Colonic mucosa (tissue), 4 donors: ENCODE measurements around the gene TRMT44. TPM values are rescaled to one million over a fixed set of nuclear protein-coding genes. Genes with fewer than 3 reads are reported as not detected.
"Not testable (repeated sequence)": the region's sequence is repeated elsewhere in the genome, so short reads cannot be mapped to it uniquely, and the experiment has no call there.

Source experiments
- DNase-seq: peaks from one replicate; pipeline ENCODE4 v3.0.0-alpha.2; 2020
- H3K27ac ChIP-seq: fragments of 200-600 bp; one replicate; pipeline ENCODE4 v1.8.0; 2021
- H3K27me3 ChIP-seq: fragments of 200-600 bp; one replicate; pipeline ENCODE4 v1.8.0; 2021
- H3K36me3 ChIP-seq: fragments of 200-600 bp; one replicate; pipeline ENCODE4 v1.8.0; 2021
- H3K4me1 ChIP-seq: fragments of 200-600 bp; one replicate; pipeline ENCODE4 v1.8.0; 2021; ENCODE audit warnings: mild to moderate bottlenecking
- H3K4me3 ChIP-seq: fragments of 200-600 bp; one replicate; pipeline ENCODE4 v1.8.0; 2021
- H3K9ac ChIP-seq, 2 donors: one replicate each; pipeline ENCODE4 v1.7.0; 2013; ENCODE audit warnings: control low read depth in 2 of 2, low read depth in 2 of 2, low read length in 2 of 2
- H3K9me3 ChIP-seq: fragments of 200-600 bp; one replicate; pipeline ENCODE4 v1.8.0; 2021
- CTCF ChIP-seq: fragments of 200-600 bp; IDR thresholded peaks from one replicate; pipeline ENCODE4 v1.8.0; 2022; ENCODE audit warnings: antibody characterized with exemption, mild to moderate bottlenecking
- intact Hi-C: fragments of 100-400 bp; cut with DNase I; formaldehyde crosslinking; loops from one replicate; pipeline ENCODE4 v1.14.1; 2022
- total RNA-seq, 2 donors: library from RNA; stranded (reverse); fragmentation: NEBNext Ultra II Directional in 1 of 2; extraction: Animal tissue kit (Norgen Biotek cat#: 25700) in 1 of 2; gene quantifications; one replicate each; pipeline ENCODE4 v1.2.1, GENCODE V29; 2021
- donor health status: healthy.
- donor health status: DM: no; HTN: no; CAD: no.
- donor health status: DM: no; HTN: no; CAD: no.

Gene TRMT44
- total RNA-seq, 2 donors from 2014 or later = 10.3 to 15.6 TPM

GRCh38 chr4:8403173-8403753, 37.3 kb upstream of the TRMT44 start:
- H3K9me3 ChIP-seq = no peaks in the 10 kb centered on the region
- H3K27me3 ChIP-seq = no peaks in the 10 kb centered on the region
- peak; percentile 77 for DNase-seq
- H3K36me3 ChIP-seq = no peaks in the 10 kb centered on the region
- no peak overlapping the region for H3K4me3 ChIP-seq
- no peaks in the 10 kb centered on the region for H3K4me1 ChIP-seq
- intact Hi-C loops = loop anchor here (5.0 kb wide), 3 partner anchors 136 to 221 kb away; partner anchors contain the start of gene HTRA3
- H3K9ac ChIP-seq = no peak overlapping the region
- TF ChIP-seq CTCF = peak; percentile 83
- H3K27ac ChIP-seq = no peak overlapping the region

GRCh38 chr4:8403976-8404375, 36.6 kb upstream of the TRMT44 start:
- Histone ChIP-seq H3K27ac (no peak overlapping the region), H3K9ac (no peak overlapping the region), H3K4me1 (no peaks in the 10 kb centered on the region), H3K27me3 (no peaks in the 10 kb centered on the region), H3K36me3 (no peaks in the 10 kb centered on the region), H3K4me3 (no peak overlapping the region), H3K9me3 (no peaks in the 10 kb centered on the region)
- TF ChIP-seq CTCF = no peak
- intact Hi-C loops = loop anchor here (5.0 kb wide), 3 partner anchors 137 to 222 kb away; partner anchors contain the start of gene HTRA3
- no peak for DNase-seq

GRCh38 chr4:8404791-8405515, 35.6 kb upstream of the TRMT44 start:
- no peak overlapping the region for H3K4me3 ChIP-seq
- no peak for DNase-seq
- TF ChIP-seq CTCF = no peak
- no peaks in the 10 kb centered on the region for H3K27me3 ChIP-seq
- intact Hi-C loops = loop anchor here (5.0 kb wide), 3 partner anchors 138 to 223 kb away; partner anchors contain the start of gene HTRA3
- H3K36me3 ChIP-seq = no peaks in the 10 kb centered on the region
- no peak overlapping the region for H3K9ac ChIP-seq
- H3K4me1 ChIP-seq = no peaks in the 10 kb centered on the region
- H3K9me3 ChIP-seq = no peaks in the 10 kb centered on the region
- H3K27ac ChIP-seq = no peak overlapping the region

- DNase-seq = no peak
- intact Hi-C loops = no loop called here
Measured at GRCh38 chr4:8405516-8405875, 35.1 kb upstream of the TRMT44 start.

GRCh38 chr4:8406887-8407286, 33.7 kb upstream of the TRMT44 start:
- peak; percentile 49 for DNase-seq
- H3K36me3 ChIP-seq, H3K4me1 ChIP-seq, H3K9me3 ChIP-seq, H3K27me3 ChIP-seq, H3K9ac ChIP-seq, intact Hi-C loops, H3K27ac ChIP-seq, H3K4me3 ChIP-seq: not testable (repeated sequence)

More at GRCh38 chr4:8405516-8405875, 35.1 kb upstream of the TRMT44 start:
- H3K27ac ChIP-seq = no peak overlapping the region
- H3K4me1 ChIP-seq = no peaks in the 10 kb centered on the region
- H3K36me3 ChIP-seq = no peaks in the 10 kb centered on the region
- no peaks in the 10 kb centered on the region for H3K27me3 ChIP-seq
- H3K9ac ChIP-seq = no peak overlapping the region
- no peak overlapping the region for H3K4me3 ChIP-seq
- H3K9me3 ChIP-seq = no peaks in the 10 kb centered on the region
- TF ChIP-seq CTCF = no peak

- intact Hi-C loops = no loop called here
- Histone ChIP-seq H3K9ac (peak overlapping the region in 1 of 2 donors; percentile 20), H3K27me3 (no peaks in the 10 kb centered on the region), H3K36me3 (no peaks in the 10 kb centered on the region), H3K9me3 (no peaks in the 10 kb centered on the region), H3K27ac (no peak overlapping the region), H3K4me1 (no peaks in the 10 kb centered on the region), H3K4me3 (no peak overlapping the region)
- no peak for TF ChIP-seq CTCF
- DNase-seq = no peak
Measured at GRCh38 chr4:8407316-8407715, 33.3 kb upstream of the TRMT44 start.
